A549 (cell line): ENCODE data around the gene KRT7. TPM values are rescaled to one million over a fixed set of nuclear protein-coding genes. Genes with fewer than 3 reads are reported as not detected.
A peak's percentile ranks its signal among the peaks of the same experiment; 100 is the strongest.

ENCODE experiments used
- ATOH8 ChIP-seq: fragments of 250-450 bp; sonication (Bioruptor Pico); IDR thresholded peaks from 2 replicates; pipeline ENCODE4 v1.5.0; 2020; ENCODE audit warnings: low read depth, mild to moderate bottlenecking, moderate library complexity
- CBX8 ChIP-seq: fragments of 200-600 bp; sonication (generic); IDR thresholded peaks from 2 replicates; pipeline ENCODE4 v1.6.1; 2016
- CHD2 ChIP-seq: fragments of 150-350 bp; IDR thresholded peaks from 2 replicates; pipeline ENCODE4 v1.6.1; 2014; ENCODE audit warnings: low read length; ENCODE audit not compliant: partially characterized antibody
- CHD4 ChIP-seq: fragments of 200-600 bp; sonication (generic); IDR thresholded peaks from 2 replicates; pipeline ENCODE4 v1.6.1; 2016; ENCODE audit warnings: antibody characterized with exemption, mild to moderate bottlenecking, borderline replicate concordance
- CTCF ChIP-seq: fragments of >200 bp; sonication (Bioruptor Twin); formaldehyde crosslinking; IDR thresholded peaks from 3 replicates; pipeline ENCODE4 v1.5.1; 2016
- E2F6 ChIP-seq: IDR thresholded peaks from 2 replicates; pipeline ENCODE4 v1.6.1; 2012; ENCODE audit warnings: low read depth, borderline replicate concordance
- EHMT2 ChIP-seq: fragments of 200-600 bp; sonication (generic); IDR thresholded peaks from 2 replicates; pipeline ENCODE4 v1.6.1; 2016; ENCODE audit warnings: antibody characterized with exemption, low read depth, mild to moderate bottlenecking, moderate library complexity
- EP300 ChIP-seq, 2 experiments: fragments of >200 bp; sonication (Bioruptor Twin); formaldehyde crosslinking; IDR thresholded peaks; 2 replicates in 1 of 2; 3 replicates in 1 of 2; pipeline ENCODE4 v1.6.1; 2016 to 2017
- ESRRA ChIP-seq: fragments of 150-350 bp; IDR thresholded peaks from 2 replicates; pipeline ENCODE4 v1.6.1; 2014; ENCODE audit warnings: mild to moderate bottlenecking, low read length, borderline replicate concordance
- FOSB ChIP-seq: fragments of 250-450 bp; sonication (Bioruptor Pico); IDR thresholded peaks from 2 replicates; pipeline ENCODE4 v1.5.0; 2020; ENCODE audit warnings: mild to moderate bottlenecking, moderate library complexity
- GATA3 ChIP-seq: IDR thresholded peaks from 2 replicates; pipeline ENCODE4 v1.6.1; 2012; ENCODE audit warnings: borderline replicate concordance
- HDAC2 ChIP-seq: fragments of 200-600 bp; sonication (generic); IDR thresholded peaks from 2 replicates; pipeline ENCODE4 v1.6.1; 2016
- HES2 ChIP-seq: fragments of >200 bp; sonication (Bioruptor Twin); formaldehyde crosslinking; IDR thresholded peaks from 2 replicates; pipeline ENCODE4 v1.6.1; 2016
- HMGXB4 ChIP-seq: fragments of 250-450 bp; sonication (Bioruptor Pico); IDR thresholded peaks from 2 replicates; pipeline ENCODE4 v1.5.0; 2021; ENCODE audit warnings: mild to moderate bottlenecking, moderate library complexity, borderline replicate concordance
- HOXA7 ChIP-seq: fragments of 250-450 bp; sonication (Bioruptor Pico); IDR thresholded peaks from 2 replicates; pipeline ENCODE4 v1.5.0; 2020; ENCODE audit warnings: mild to moderate bottlenecking, moderate library complexity
- HOXB13 ChIP-seq: fragments of 250-450 bp; sonication (Bioruptor Pico); IDR thresholded peaks from 2 replicates; pipeline ENCODE4 v1.5.0; 2020; ENCODE audit warnings: low read depth, mild to moderate bottlenecking, moderate library complexity
- HOXB5 ChIP-seq: fragments of 250-450 bp; sonication (Bioruptor Pico); IDR thresholded peaks from 2 replicates; pipeline ENCODE4 v1.5.0; 2020; ENCODE audit warnings: mild to moderate bottlenecking, moderate library complexity
- JUN ChIP-seq, 2 experiments: fragments of >200 bp; sonication (Bioruptor Twin); formaldehyde crosslinking; IDR thresholded peaks; 2 replicates in 1 of 2; 3 replicates in 1 of 2; pipeline ENCODE4 v1.6.1; 2016 to 2017
- MAFK ChIP-seq: fragments of 450-650 bp; IDR thresholded peaks from 2 replicates; pipeline ENCODE4 v1.6.1; 2014; ENCODE audit not compliant: partially characterized antibody
- MAZ ChIP-seq: fragments of 150-350 bp; IDR thresholded peaks from 2 replicates; pipeline ENCODE4 v1.6.1; 2014; ENCODE audit warnings: antibody characterized with exemption, low read depth, low read length, borderline replicate concordance
- NFE2L2 ChIP-seq: fragments of 150-350 bp; conservative IDR thresholded peaks from 2 replicates; pipeline ENCODE4 v1.6.1; 2014; ENCODE audit warnings: low read length
- NPAS2 ChIP-seq: fragments of 250-450 bp; sonication (Bioruptor Pico); IDR thresholded peaks from 2 replicates; pipeline ENCODE4 v1.8.0; 2022; ENCODE audit warnings: mild to moderate bottlenecking, moderate library complexity, borderline replicate concordance
- NR3C1 ChIP-seq: fragments of >200 bp; sonication (Bioruptor Twin); formaldehyde crosslinking; IDR thresholded peaks from 3 replicates; pipeline ENCODE4 v1.6.1; 2017
- RCOR1 ChIP-seq: fragments of 150-350 bp; IDR thresholded peaks from 2 replicates; pipeline ENCODE4 v1.6.1; 2014; ENCODE audit warnings: antibody characterized with exemption, low read length, low read depth
- REST ChIP-seq: fragments of 200-600 bp; sonication (generic); IDR thresholded peaks from 2 replicates; pipeline ENCODE4 v1.6.1; 2016; ENCODE audit warnings: antibody characterized with exemption, mild to moderate bottlenecking, moderate library complexity
- RFX5 ChIP-seq: fragments of 450-650 bp; IDR thresholded peaks from 2 replicates; pipeline ENCODE4 v1.7.1; 2014; ENCODE audit warnings: antibody characterized with exemption, mild to moderate bottlenecking, moderate library complexity
- RNF2 ChIP-seq: fragments of 200-600 bp; sonication (generic); IDR thresholded peaks from 2 replicates; pipeline ENCODE4 v1.6.1; 2016; ENCODE audit warnings: low read depth, mild to moderate bottlenecking, antibody characterized with exemption, moderate library complexity, borderline replicate concordance
- SMC3 ChIP-seq: fragments of >200 bp; sonication (Bioruptor Twin); formaldehyde crosslinking; IDR thresholded peaks from 3 replicates; pipeline ENCODE4 v1.6.1; 2018; ENCODE audit warnings: inconsistent platforms
- SREBF2 ChIP-seq: fragments of 450-650 bp; IDR thresholded peaks from 2 replicates; pipeline ENCODE4 v1.6.1; 2014; ENCODE audit warnings: mild to moderate bottlenecking, moderate library complexity
- TFCP2L1 ChIP-seq: fragments of 250-450 bp; sonication (Bioruptor Pico); IDR thresholded peaks from 2 replicates; pipeline ENCODE4 v1.5.0; 2021; ENCODE audit warnings: mild to moderate bottlenecking
- USF2 ChIP-seq: fragments of 450-650 bp; IDR thresholded peaks from 2 replicates; pipeline ENCODE4 v1.6.1; 2014; ENCODE audit warnings: antibody characterized with exemption
- ZFP36 ChIP-seq: fragments of 450-650 bp; IDR thresholded peaks from 2 replicates; pipeline ENCODE4 v1.6.1; 2014; ENCODE audit warnings: borderline replicate concordance; ENCODE audit not compliant: partially characterized antibody
- ZSCAN20 ChIP-seq: fragments of 250-450 bp; sonication (Bioruptor Pico); IDR thresholded peaks from 2 replicates; pipeline ENCODE4 v1.8.0; 2022; ENCODE audit warnings: mild to moderate bottlenecking, moderate library complexity
- polyA plus RNA-seq, 4 experiments: library from polyadenylated mRNA; depleted of rRNA in 3 of 4; stranded (reverse); fragments of >200 nt; fragmentation: RNase III in 1 of 4; extraction: RNeasy Plus Mini Kit Qiagen cat#74134 plus additional on column Dnase treatment in 1 of 4; gene quantifications; 2 replicates in 3 of 4; 3 replicates in 1 of 4; pipeline ENCODE4 v1.2.3, GENCODE V29; 2011 to 2017

The KRT7 gene
- polyA plus RNA-seq, 2 of the 4 experiments (the other 2 are of a cell fraction), result 2,623 to 3,055 TPM

- TF ChIP-seq RNF2 (no peak), JUN (IDR thresholded peaks at IDR 0.05) (peak in 1 of 2 experiments; percentile 56; a peak in 2 of 5 replicates), CHD2 (peak; percentile 10), MAZ (no peak), EP300 (IDR thresholded peaks at IDR 0.05) (no peak), HOXA7 (CRISPR knock-in tag) (peak; percentile 89), HOXB13 (no peak), ZFP36 (no peak), NPAS2 (CRISPR knock-in tag) (no peak), ESRRA (0 out of 2 replicates have a peak, but pooled peaks have one; percentile 1), SMC3 (no peak), EHMT2 (no peak), ZSCAN20 (CRISPR knock-in tag) (no peak), REST (no peak), CTCF (no peak), GATA3 (no peak), NFE2L2 (no peak), HES2 (no peak), MAFK (no peak), ATOH8 (0 out of 2 replicates have a peak, but pooled peaks have one; percentile 19), HDAC2 (no peak), HOXB5 (CRISPR knock-in tag) (peak; percentile 32; the same call in 1 of the 2 replicates), SREBF2 (no peak), CBX8 (no peak), RCOR1 (no peak), TFCP2L1 (CRISPR knock-in tag) (peak; percentile 64), USF2 (no peak), E2F6 (no peak), HMGXB4 (CRISPR knock-in tag) (no peak; the same call in none of the 2 replicates), FOSB (CRISPR knock-in tag) (peak; percentile 63), NR3C1 (no peak), CHD4 (no peak), RFX5 (no peak)
Measured at GRCh38 chr12:52254965-52255751, 22.1 kb downstream of the KRT7 start (continued).
